Fibroblast of peridontal ligament (primary cell): Measurements from ENCODE around the gene KCNT2.
A peak's percentile ranks its signal among the peaks of the same experiment; 100 is the strongest.

Experiments
- DNase-seq: peaks from one replicate; pipeline ENCODE4 v3.0.0-alpha.2; 2010; ENCODE audit errors: extremely low read depth

The KCNT2 gene

DNA sequence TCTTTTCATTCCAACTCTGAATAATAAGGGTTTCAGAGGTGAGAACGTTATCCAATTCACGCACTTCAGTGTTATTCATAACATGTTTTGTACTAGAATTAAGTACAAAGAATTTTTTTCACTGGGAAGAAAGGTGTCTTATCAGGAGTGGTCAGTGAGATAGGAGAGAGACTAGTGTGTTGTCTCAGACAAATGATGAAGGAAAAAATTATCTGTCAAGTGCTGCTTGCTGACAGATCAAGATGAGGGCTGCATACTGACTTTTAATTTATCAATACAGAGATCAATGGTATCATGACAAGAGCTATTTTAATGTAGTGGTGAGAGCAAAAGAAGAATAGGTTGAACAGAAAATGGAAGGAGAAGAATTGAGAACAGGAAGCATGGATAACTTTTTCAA is 402.4 kb downstream of the KCNT2 start:
- no peak for DNase-seq

DNA sequence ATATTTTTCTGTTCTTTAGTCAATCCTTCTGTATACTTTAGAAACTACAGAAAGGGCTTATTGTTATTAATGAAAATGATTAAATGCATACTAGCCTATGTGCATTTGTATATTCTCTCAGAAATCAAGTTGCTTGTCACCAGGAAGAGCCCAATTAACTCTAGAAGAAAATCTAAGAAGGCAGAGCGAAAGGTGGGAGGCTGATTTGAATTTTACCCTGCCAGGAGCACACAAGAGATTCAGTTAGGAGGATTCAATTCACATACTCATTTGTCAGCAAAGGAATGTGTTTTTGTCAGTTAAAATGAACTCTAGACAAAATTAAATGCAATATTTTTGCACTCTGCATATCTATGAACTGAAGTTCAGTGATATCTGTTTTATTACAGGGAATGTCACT is 411.8 kb downstream of the KCNT2 start:
- no peak for DNase-seq

DNA sequence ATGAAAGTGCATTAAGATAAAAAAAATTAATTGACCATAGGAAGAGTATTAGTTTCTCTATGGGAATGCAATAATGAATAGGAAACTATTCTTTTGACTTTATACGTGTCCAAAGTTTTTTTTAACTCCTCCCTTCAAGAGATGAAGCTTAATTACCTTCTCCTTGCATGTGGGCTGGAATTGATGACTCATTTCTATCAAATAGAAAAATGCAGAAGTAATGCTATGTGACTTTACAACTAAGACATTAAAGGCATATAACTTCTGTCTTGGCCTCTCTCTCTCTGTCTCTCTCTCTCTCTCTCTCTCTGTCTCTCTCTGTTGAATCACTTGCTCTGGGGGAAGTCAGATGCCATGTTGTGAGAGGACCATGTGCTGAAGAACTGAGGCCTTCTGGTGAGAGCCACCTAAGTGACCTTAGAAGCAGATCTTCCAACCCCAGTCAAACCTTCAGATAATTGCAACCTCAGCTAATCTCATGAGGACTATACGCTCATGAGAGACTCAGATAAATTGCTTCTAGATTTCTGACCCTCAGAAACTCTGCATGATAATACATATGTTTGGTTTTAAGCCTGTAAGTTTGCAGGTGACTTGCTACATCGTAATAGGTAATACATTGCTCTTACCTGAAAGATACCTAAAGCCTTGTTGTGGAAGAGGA is 414.2 kb downstream of the KCNT2 start:
- DNase-seq, result peak; percentile 20

DNA sequence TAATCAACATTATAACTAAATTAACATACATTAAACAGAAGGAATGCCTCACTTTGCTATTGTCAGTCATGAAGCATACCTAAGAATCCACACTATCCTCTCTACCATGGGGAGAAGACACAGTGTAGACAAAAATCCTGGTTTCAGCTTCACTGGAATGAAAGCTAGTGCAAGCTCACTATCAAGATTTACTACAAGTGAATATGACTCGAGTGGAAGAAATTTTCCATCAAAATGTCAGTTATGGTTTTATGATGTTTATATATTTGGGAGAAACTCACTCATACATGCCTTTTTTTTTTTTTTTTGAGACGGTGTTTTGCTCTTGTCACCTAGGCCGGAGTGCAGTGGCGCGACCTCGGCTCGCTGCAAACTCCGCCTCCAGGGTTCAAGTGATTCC is 424.3 kb downstream of the KCNT2 start:
- peak; percentile 12 for DNase-seq

DNA sequence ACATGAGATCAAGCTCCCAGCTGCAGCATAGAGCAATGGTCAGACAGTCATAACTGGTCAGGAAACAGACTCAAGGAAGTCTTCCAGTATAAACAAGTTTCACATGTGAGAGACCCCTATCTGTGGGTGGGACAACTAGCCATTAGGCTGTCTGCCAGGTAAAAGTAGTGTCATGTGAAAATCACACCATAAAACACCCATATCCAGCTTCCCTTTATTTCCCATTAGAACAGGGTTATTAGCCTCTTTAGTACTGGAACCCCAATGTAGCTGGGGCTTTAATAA is 426.7 kb downstream of the KCNT2 start:
- DNase-seq, result no peak

DNA sequence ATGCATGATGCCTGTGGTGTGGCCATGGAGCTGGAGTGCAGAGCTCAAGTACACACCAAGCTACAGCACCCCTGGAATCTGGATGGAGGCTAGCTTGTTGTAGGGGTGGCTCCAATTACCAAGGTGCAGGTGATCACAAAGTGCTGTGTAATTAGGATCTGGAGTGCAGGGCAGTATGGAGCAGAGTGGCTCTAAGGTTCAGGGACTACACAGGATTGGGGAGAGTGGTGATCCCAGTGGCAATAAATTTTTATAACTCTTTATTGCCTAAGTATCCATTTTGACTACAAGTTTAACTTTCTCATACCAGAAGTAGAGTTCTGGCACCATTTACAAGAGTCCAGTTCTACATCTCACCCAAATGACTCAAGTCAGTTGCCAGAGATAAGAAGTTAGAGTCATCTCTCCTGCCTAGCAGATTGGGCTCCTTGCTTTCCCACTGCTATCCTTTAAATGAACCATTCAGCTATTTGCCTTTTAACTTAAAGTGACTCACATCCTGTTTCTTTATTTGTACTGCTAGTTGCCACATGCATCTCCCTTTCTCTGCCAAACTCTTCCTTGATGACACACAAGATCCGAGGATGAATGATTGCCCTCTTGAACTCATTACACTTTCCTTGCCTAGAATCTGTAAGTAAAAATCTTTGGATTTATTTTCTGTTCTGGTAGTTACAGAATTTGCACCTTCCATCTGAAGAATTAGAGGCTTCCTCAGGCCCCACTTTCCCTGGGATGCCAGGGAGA is 427.2 kb downstream of the KCNT2 start:
- peak; percentile 96 for DNase-seq

DNA sequence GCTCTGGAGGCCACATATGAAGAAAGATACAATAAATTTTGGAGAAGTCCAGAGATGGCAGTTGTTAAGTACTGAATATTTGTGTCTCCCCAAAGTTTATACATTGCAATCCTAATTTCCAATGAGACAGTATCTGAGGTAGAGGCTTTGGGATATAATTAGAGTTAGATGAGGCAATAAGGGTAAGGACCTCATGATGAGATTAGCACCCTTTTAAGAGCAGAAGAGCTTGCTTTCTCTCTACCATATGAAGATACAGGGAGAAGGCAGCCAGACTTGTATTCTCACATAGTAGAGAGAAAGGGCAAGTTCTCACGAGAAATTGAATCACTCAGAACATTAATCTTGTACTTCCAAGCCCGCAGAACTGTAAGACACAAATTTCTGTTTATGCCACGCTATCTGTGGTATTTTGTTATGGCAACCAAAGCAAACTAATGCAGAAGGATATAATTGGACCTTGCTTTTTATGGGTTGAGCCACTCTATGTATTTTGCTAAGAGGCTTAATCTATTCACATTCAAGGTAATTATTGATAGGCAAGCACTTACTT is 430.1 kb downstream of the KCNT2 start:
- peak; percentile 24 for DNase-seq
